ENCODE data around the gene USP19.

The USP19 gene

GRCh38 chr3:49132073-49132436 lies 11.4 kb upstream of the USP19 start:
- H4K8ac ChIP-seq (ENCODE audit: low read depth, low read length): peak overlapping the region; percentile 81
- H3K79me2 ChIP-seq (ENCODE audit: control insufficient read depth, insufficient read depth, low read length, poor library complexity): peaks cover 11% of the 10 kb centered on the region
- no peaks in the 10 kb centered on the region for H3K9me3 ChIP-seq (ENCODE audit: insufficient read depth, low read depth, low read length)
- H2BK5ac ChIP-seq (ENCODE audit: low read depth, low read length, poor library complexity): peak overlapping the region; percentile 63
- peak overlapping the region; percentile 84 for H4K91ac ChIP-seq (ENCODE audit: low read depth, low read length)
- no peak for DNase-seq
- H3K4me2 ChIP-seq (ENCODE audit: low read length): peak overlapping the region; percentile 87
- peak overlapping the region; percentile 40 for H2BK120ac ChIP-seq (ENCODE audit: insufficient read depth, low read length, poor library complexity)
- peaks cover 31 to 35% of the 10 kb centered on the region in 2 experiments for H3K36me3 ChIP-seq (ENCODE audit: control insufficient read depth in 1 of 2, insufficient read depth in 2 of 2, low read length in 2 of 2)
- H3K79me1 ChIP-seq (ENCODE audit: low read length): peaks cover 15% of the 10 kb centered on the region
- peak overlapping the region; percentile 75 for H3K4me3 ChIP-seq (ENCODE audit: low read depth, low read length)
- H3K23ac ChIP-seq (ENCODE audit: low read length): no peak overlapping the region
- H2AFZ ChIP-seq (ENCODE audit: insufficient read depth, low read length, poor library complexity): peak overlapping the region; percentile 47
- H2AK5ac ChIP-seq (ENCODE audit: low read length): peak overlapping the region; percentile 95
- no peaks in the 10 kb centered on the region for H3K27me3 ChIP-seq (ENCODE audit: insufficient read depth, low read length)
- peak overlapping the region; percentile 55 for H3K9ac ChIP-seq (ENCODE audit: low read length)
- H3K27ac ChIP-seq (ENCODE audit: low read depth, low read length): peak overlapping the region; percentile 92
- H2BK12ac ChIP-seq (ENCODE audit: low read length): peak overlapping the region; percentile 51
- H4K12ac ChIP-seq (ENCODE audit: low read depth, low read length): peak overlapping the region; percentile 44
- H3K4me1 ChIP-seq (ENCODE audit: control insufficient read depth in 1 of 2, insufficient read depth in 2 of 2, low read length in 2 of 2): peaks cover 10 to 18% of the 10 kb centered on the region in 2 experiments
- WGBS (ENCODE audit: extremely low coverage, insufficient coverage, insufficient read length): no CpG with 5 or more reads among the region's 9 CpGs
- peak overlapping the region; percentile 73 for H3K18ac ChIP-seq (ENCODE audit: low read length)
- H3K4ac ChIP-seq (ENCODE audit: low read depth, low read length): peak overlapping the region; percentile 75
- H3K14ac ChIP-seq (ENCODE audit: low read length): peak overlapping the region; percentile 84

DNA sequence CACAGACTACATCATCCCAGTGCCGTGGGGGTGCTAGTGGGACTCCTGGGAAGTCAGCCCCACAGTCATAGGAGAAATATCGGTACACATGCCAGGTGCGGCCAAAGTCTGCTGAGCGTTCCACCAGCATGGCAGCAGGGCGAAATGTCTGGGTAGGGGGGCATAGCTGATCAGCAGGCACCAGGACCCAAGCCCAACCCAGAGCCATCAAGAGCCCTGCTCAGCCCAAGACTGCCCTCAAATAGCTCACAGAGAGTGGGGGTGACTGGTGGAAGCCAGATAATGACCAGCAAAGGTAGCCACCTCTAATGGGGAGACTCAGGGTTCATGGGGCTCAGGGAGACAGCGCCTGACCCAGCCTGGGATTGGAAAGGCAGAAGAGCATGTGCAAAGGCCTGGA lies 11.0 kb upstream of the USP19 start:
- no peak overlapping the region for H3K14ac ChIP-seq (ENCODE audit: low read length)
- H3K27ac ChIP-seq (ENCODE audit: low read depth, low read length): no peak overlapping the region
- no peak overlapping the region for H3K9ac ChIP-seq (ENCODE audit: low read length)
- no peak overlapping the region for H2BK5ac ChIP-seq (ENCODE audit: low read depth, low read length, poor library complexity)
- peak overlapping the region; percentile 3 for H2BK12ac ChIP-seq (ENCODE audit: low read length)
- no CpG with 5 or more reads among the region's 6 CpGs for WGBS (ENCODE audit: extremely low coverage, insufficient coverage, insufficient read length)
- H2BK120ac ChIP-seq (ENCODE audit: insufficient read depth, low read length, poor library complexity): no peak overlapping the region
- H2AFZ ChIP-seq (ENCODE audit: insufficient read depth, low read length, poor library complexity): no peak overlapping the region
- H3K4me2 ChIP-seq (ENCODE audit: low read length): peak overlapping the region; percentile 87
- H4K12ac ChIP-seq (ENCODE audit: low read depth, low read length): no peak overlapping the region
- no peaks in the 10 kb centered on the region for H3K9me3 ChIP-seq (ENCODE audit: insufficient read depth, low read depth, low read length)
- peak overlapping the region; percentile 84 for H4K91ac ChIP-seq (ENCODE audit: low read depth, low read length)
- peak overlapping the region; percentile 75 for H3K4ac ChIP-seq (ENCODE audit: low read depth, low read length)
- peaks cover 15% of the 10 kb centered on the region for H3K79me1 ChIP-seq (ENCODE audit: low read length)
- peak overlapping the region; percentile 73 for H3K18ac ChIP-seq (ENCODE audit: low read length)
- no peaks in the 10 kb centered on the region for H3K27me3 ChIP-seq (ENCODE audit: insufficient read depth, low read length)
- no peak overlapping the region for H4K8ac ChIP-seq (ENCODE audit: low read depth, low read length)
- no peak for DNase-seq
- H3K79me2 ChIP-seq (ENCODE audit: control insufficient read depth, insufficient read depth, low read length, poor library complexity): peaks cover 11% of the 10 kb centered on the region
- H3K4me1 ChIP-seq (ENCODE audit: control insufficient read depth in 1 of 2, insufficient read depth in 2 of 2, low read length in 2 of 2): peaks cover 10 to 18% of the 10 kb centered on the region in 2 experiments
- H3K23ac ChIP-seq (ENCODE audit: low read length): no peak overlapping the region
- peaks cover 32 to 35% of the 10 kb centered on the region in 2 experiments for H3K36me3 ChIP-seq (ENCODE audit: control insufficient read depth in 1 of 2, insufficient read depth in 2 of 2, low read length in 2 of 2)
- H2AK5ac ChIP-seq (ENCODE audit: low read length): peak overlapping the region; percentile 95
- H3K4me3 ChIP-seq (ENCODE audit: low read depth, low read length): no peak overlapping the region

GRCh38 chr3:49131040-49131439 lies 10.4 kb upstream of the USP19 start:
- no peak overlapping the region for H3K9ac ChIP-seq (ENCODE audit: low read length)
- no peak overlapping the region for H3K4me3 ChIP-seq (ENCODE audit: low read depth, low read length)
- no peak overlapping the region for H3K27ac ChIP-seq (ENCODE audit: low read depth, low read length)
- no peak overlapping the region for H2BK12ac ChIP-seq (ENCODE audit: low read length)
- no peak overlapping the region for H4K8ac ChIP-seq (ENCODE audit: low read depth, low read length)
- H4K12ac ChIP-seq (ENCODE audit: low read depth, low read length): no peak overlapping the region
- H2BK120ac ChIP-seq (ENCODE audit: insufficient read depth, low read length, poor library complexity): no peak overlapping the region
- H3K23ac ChIP-seq (ENCODE audit: low read length): no peak overlapping the region
- no peak overlapping the region for H4K91ac ChIP-seq (ENCODE audit: low read depth, low read length)
- no peaks in the 10 kb centered on the region for H3K27me3 ChIP-seq (ENCODE audit: insufficient read depth, low read length)
- H3K14ac ChIP-seq (ENCODE audit: low read length): no peak overlapping the region
- peaks cover 15% of the 10 kb centered on the region for H3K79me1 ChIP-seq (ENCODE audit: low read length)
- no peak overlapping the region for H2AK5ac ChIP-seq (ENCODE audit: low read length)
- peaks cover 10 to 18% of the 10 kb centered on the region in 2 experiments for H3K4me1 ChIP-seq (ENCODE audit: control insufficient read depth in 1 of 2, insufficient read depth in 2 of 2, low read length in 2 of 2)
- no peak overlapping the region for H2BK5ac ChIP-seq (ENCODE audit: low read depth, low read length, poor library complexity)
- no peak overlapping the region for H2AFZ ChIP-seq (ENCODE audit: insufficient read depth, low read length, poor library complexity)
- no peaks in the 10 kb centered on the region for H3K9me3 ChIP-seq (ENCODE audit: insufficient read depth, low read depth, low read length)
- peaks cover 37 to 41% of the 10 kb centered on the region in 2 experiments for H3K36me3 ChIP-seq (ENCODE audit: control insufficient read depth in 1 of 2, insufficient read depth in 2 of 2, low read length in 2 of 2)
- H3K18ac ChIP-seq (ENCODE audit: low read length): no peak overlapping the region
- WGBS (ENCODE audit: extremely low coverage, insufficient coverage, insufficient read length): no CpG with 5 or more reads among the region's 12 CpGs
- H3K79me2 ChIP-seq (ENCODE audit: control insufficient read depth, insufficient read depth, low read length, poor library complexity): peaks cover 11% of the 10 kb centered on the region
- H3K4me2 ChIP-seq (ENCODE audit: low read length): no peak overlapping the region
- H3K4ac ChIP-seq (ENCODE audit: low read depth, low read length): no peak overlapping the region
- DNase-seq: no peak

DNA sequence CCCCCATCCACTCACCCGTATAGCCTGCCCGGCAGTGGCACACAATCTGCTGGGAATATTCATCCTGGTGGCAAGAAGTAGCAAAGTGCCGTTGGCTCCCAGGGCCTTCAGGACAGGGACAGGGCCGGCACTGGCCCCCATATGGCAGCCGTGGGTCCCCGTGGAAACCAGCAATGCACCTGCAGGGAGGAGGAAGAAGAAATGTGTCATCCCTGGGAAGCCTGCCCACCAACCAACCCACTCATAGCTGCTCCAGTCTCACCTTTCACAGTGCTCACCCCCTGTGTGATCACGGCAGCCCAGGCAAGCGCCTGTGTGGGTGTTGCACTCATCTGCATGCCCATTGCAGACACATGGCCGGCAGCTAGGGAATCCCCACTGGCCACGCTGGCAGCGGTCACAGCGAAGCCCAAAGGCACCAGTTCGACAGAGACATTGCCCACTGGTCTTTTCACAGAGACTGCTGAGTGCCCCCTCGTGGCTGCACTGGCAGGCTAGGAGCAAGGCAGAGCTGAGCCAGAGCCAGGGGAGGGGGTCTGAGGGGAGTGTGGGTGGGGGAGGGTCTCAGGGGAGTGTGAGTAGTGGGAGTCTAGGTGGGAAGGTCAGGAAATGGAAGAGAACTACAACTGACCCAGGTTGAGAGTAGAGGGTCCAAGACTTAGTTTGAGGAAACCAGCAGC lies 4.5 kb upstream of the USP19 start:
- Histone ChIP-seq H3K79me2 (ENCODE audit: control insufficient read depth, insufficient read depth, low read length, poor library complexity) (peaks cover 5% of the 10 kb centered on the region), H4K91ac (ENCODE audit: low read depth, low read length) (no peak overlapping the region), H3K27me3 (ENCODE audit: insufficient read depth, low read length) (no peaks in the 10 kb centered on the region), H2BK120ac (ENCODE audit: insufficient read depth, low read length, poor library complexity) (no peak overlapping the region), H3K79me1 (ENCODE audit: low read length) (peaks cover 5% of the 10 kb centered on the region), H3K14ac (ENCODE audit: low read length) (no peak overlapping the region), H3K23ac (ENCODE audit: low read length) (no peak overlapping the region), H4K8ac (ENCODE audit: low read depth, low read length) (no peak overlapping the region), H3K4me3 (ENCODE audit: low read depth, low read length) (no peak overlapping the region), H3K36me3 (ENCODE audit: control insufficient read depth in 1 of 2, insufficient read depth in 2 of 2, low read length in 2 of 2) (peaks cover 72 to 76% of the 10 kb centered on the region in 2 experiments), H3K9me3 (ENCODE audit: insufficient read depth, low read depth, low read length) (peaks cover 3% of the 10 kb centered on the region), H2AK5ac (ENCODE audit: low read length) (no peak overlapping the region), H3K4me2 (ENCODE audit: low read length) (no peak overlapping the region), H2BK5ac (ENCODE audit: low read depth, low read length, poor library complexity) (no peak overlapping the region), H3K9ac (ENCODE audit: low read length) (no peak overlapping the region), H3K27ac (ENCODE audit: low read depth, low read length) (no peak overlapping the region), H3K4ac (ENCODE audit: low read depth, low read length) (no peak overlapping the region), H3K18ac (ENCODE audit: low read length) (no peak overlapping the region), H4K12ac (ENCODE audit: low read depth, low read length) (no peak overlapping the region), H2BK12ac (ENCODE audit: low read length) (no peak overlapping the region), H3K4me1 (ENCODE audit: control insufficient read depth in 1 of 2, insufficient read depth in 2 of 2, low read length in 2 of 2) (no peaks in the 10 kb centered on the region), H2AFZ (ENCODE audit: insufficient read depth, low read length, poor library complexity) (no peak overlapping the region)
- DNase-seq: no peak
- WGBS (ENCODE audit: extremely low coverage, insufficient coverage, insufficient read length): no CpG with 5 or more reads among the region's 14 CpGs
